NCI-H2107 (cell line): ENCODE data around the gene LGALS14.
"Not testable (repeated sequence)": the region's sequence is repeated elsewhere in the genome, so short reads cannot be mapped to it uniquely, and the experiment has no call there.

Experiments
- DNase-seq: peaks from one replicate; lab custom pipeline; 2025; lab: John Stamatoyannopoulos, UW

LGALS14 gene

GRCh38 chr19:39704181-39705044, at the start of gene LGALS14:
TSS of gene LGALS14 (plus strand) at chr19:39704481. CDS start at chr19:39704529, 48 bp downstream.
- no peak for DNase-seq

GRCh38 chr19:39655613-39656012, 48.7 kb upstream of the LGALS14 start, which contains the start of gene LGALS16:
TSS of gene LGALS16 (plus strand) at chr19:39655913. CDS start at chr19:39655962, 49 bp downstream.
- DNase-seq, result no peak

- DNase-seq, result no peak
Observed at GRCh38 chr19:39659791-39660190, 44.5 kb upstream of the LGALS14 start.

GRCh38 chr19:39660661-39661060, 43.6 kb upstream of the LGALS14 start:
- no peak for DNase-seq

- no peak for DNase-seq
Observed at GRCh38 chr19:39661565-39661964, 42.7 kb upstream of the LGALS14 start.

- not testable (repeated sequence) for DNase-seq
Observed at GRCh38 chr19:39669860-39670259, 34.4 kb upstream of the LGALS14 start.

GRCh38 chr19:39670998-39671397, 33.3 kb upstream of the LGALS14 start:
- DNase-seq, result no peak

GRCh38 chr19:39671739-39672363, 32.4 kb upstream of the LGALS14 start:
- DNase-seq, result peak; percentile 28

GRCh38 chr19:39672473-39672872, 31.8 kb upstream of the LGALS14 start:
- no peak for DNase-seq

- DNase-seq, result not testable (repeated sequence)
Observed at GRCh38 chr19:39673862-39674261, 30.4 kb upstream of the LGALS14 start.

GRCh38 chr19:39676004-39676403, 28.3 kb upstream of the LGALS14 start:
- no peak for DNase-seq

GRCh38 chr19:39677961-39678889, 26.1 kb upstream of the LGALS14 start:
- DNase-seq, result no peak

GRCh38 chr19:39679056-39679790, 25.1 kb upstream of the LGALS14 start:
- DNase-seq, result no peak

GRCh38 chr19:39679791-39680168, 24.5 kb upstream of the LGALS14 start:
- DNase-seq, result no peak

GRCh38 chr19:39680593-39680992, 23.7 kb upstream of the LGALS14 start:
- DNase-seq, result no peak

- DNase-seq, result no peak
Observed at GRCh38 chr19:39681416-39681815, 22.9 kb upstream of the LGALS14 start.

GRCh38 chr19:39684267-39684666, 20.0 kb upstream of the LGALS14 start:
- no peak for DNase-seq

- no peak for DNase-seq
Observed at GRCh38 chr19:39686739-39687138, 17.5 kb upstream of the LGALS14 start.

GRCh38 chr19:39688637-39689036, 15.6 kb upstream of the LGALS14 start:
- DNase-seq, result not testable (repeated sequence)

- no peak for DNase-seq
Observed at GRCh38 chr19:39692166-39692565, 12.1 kb upstream of the LGALS14 start.

GRCh38 chr19:39692822-39693221, 11.5 kb upstream of the LGALS14 start:
- no peak for DNase-seq
